Heart left ventricle (tissue), 16 donors: ENCODE data around the gene NFIA. TPM values are rescaled to one million over a fixed set of nuclear protein-coding genes. Genes with fewer than 3 reads are reported as not detected.

ENCODE experiments used
- ATAC-seq, 4 donors: fragments of 200-7000 bp; cut with Tn5 transposase; one replicate each; pipeline ENCODE4 v1.9.1; 2020 to 2022; ENCODE audit warnings: moderate library complexity in 4 of 4, mild to moderate bottlenecking in 3 of 4, moderate number of reproducible peaks in 1 of 4
- DNase-seq, 5 donors: peaks; one replicate each; pipeline ENCODE4 v3.0.0-alpha.2; 2020
- H3K27ac ChIP-seq, 12 donors: fragments of 200-600 bp; sonication (generic) in 4 of 12; one replicate each; pipeline versions ENCODE4 v1.5.0 to v1.8.0; 2016 to 2022; ENCODE audit warnings: mild to moderate bottlenecking in 2 of 12
- H3K27me3 ChIP-seq, 9 donors: fragments of 200-600 bp; sonication (generic) in 2 of 9; one replicate each; pipeline versions ENCODE4 v1.5.1 to v1.8.0; 2016 to 2022; ENCODE audit warnings: mild to moderate bottlenecking in 3 of 9
- H3K36me3 ChIP-seq, 9 donors: fragments of 200-600 bp; sonication (generic) in 2 of 9; one replicate each; pipeline versions ENCODE4 v1.5.0 to v1.8.0; 2018 to 2022; ENCODE audit warnings: mild to moderate bottlenecking in 2 of 9
- H3K4me1 ChIP-seq, 12 donors: fragments of 200-600 bp; sonication (generic) in 4 of 12; one replicate each; pipeline versions ENCODE4 v1.5.0 to v1.8.0; 2016 to 2022; ENCODE audit warnings: mild to moderate bottlenecking in 3 of 12
- H3K4me3 ChIP-seq, 12 donors: fragments of 200-600 bp; sonication (generic) in 4 of 12; one replicate each; pipeline versions ENCODE4 v1.5.0 to v1.8.0; 2017 to 2022; ENCODE audit warnings: mild to moderate bottlenecking in 9 of 12, moderate library complexity in 4 of 12
- H3K9me3 ChIP-seq, 12 donors: fragments of 200-600 bp; sonication (generic) in 4 of 12; one replicate each; pipeline versions ENCODE4 v1.5.0 to v1.8.0; 2016 to 2022; ENCODE audit warnings: mild to moderate bottlenecking in 1 of 12
- POLR2A ChIP-seq, 2 donors: fragments of 450-650 bp; IDR thresholded peaks; one replicate each; pipeline ENCODE4 v1.6.1; 2017; ENCODE audit warnings: antibody characterized with exemption in 2 of 2, mild to moderate bottlenecking in 2 of 2, moderate library complexity in 2 of 2
- WGBS, 4 donors: extraction: QIAGEN DNeasy Blood & Tissue Kit in 2 of 4; methylation state at CpG; one replicate each; pipeline versions ENCODE4 v1.1.5 to v1.1.7; 2013 to 2018; 5-methylcytosine and 5-hydroxymethylcytosine counted together
- intact Hi-C, 10 donors: fragments of 100-400 bp; cut with DNase I; formaldehyde crosslinking; loops; one replicate each; pipeline versions ENCODE4 v1.11.1 to v1.14.2; 2022
- polyA plus RNA-seq, 2 donors: library from polyadenylated mRNA; stranded (reverse); fragments of 200-250 nt; gene quantifications; one replicate each; pipeline ENCODE4 v1.2.3, GENCODE V29; 2013
- total RNA-seq, 9 donors: library from RNA; depleted of rRNA in 2 of 9; stranded (reverse); fragments of >200 nt in 2 of 9; fragmentation: NEBNext Ultra II Directional in 3 of 9; extraction: Animal tissue kit (Norgen Biotek cat#: 25700) in 3 of 9; gene quantifications; one replicate each; pipeline versions ENCODE4 v1.1.0 to v1.2.4, GENCODE V29; 2016 to 2023
- TF ChIP-seq, protein P1 (sequence below), 12 donors: fragments of 200-600 bp; sonication (generic) in 4 of 12; IDR thresholded peaks; one replicate each; pipeline versions ENCODE4 v1.5.0 to v1.8.0; 2018 to 2022; ENCODE audit warnings: antibody characterized with exemption in 12 of 12, mild to moderate bottlenecking in 5 of 12
- donor health status: ischemic (EF 13 %, LVEDD 7.1; RV severe dilation, severe dysfunction).
- donor health status: healthy with polysubstance abuse.
- donor health status: DM: no; HTN: yes; CAD: no.
- donor health status: DM: no; HTN: no; CAD: no.
- donor health status: ischemic (EF 25% LVEDD 6.9; RV normal size, moderate dysfunction).
- donor health status: ischemic (EF 25% LVEDD 5.7; RV mildly dilated, moderate dysfunction).
- donor health status: healthy.
- donor health status: DM: yes; HTN: yes; CAD: no.
- donor health status: ischemic (EF 35%, LVEDD 5.7; RV mildly dilated, moderate dysfunction).
- donor health status: nonischemic (EF 11% LVEDD 7.7; RV severe dilation, severe dysfunction).
- donor health status: DM: yes; HTN: yes; CAD: no.
- donor health status: PGD.
- donor health status: ischemic (EF 29% LVEDD 5.4; RV normal size, mild dysfunction).
- donor health status: nonischemic (EF 23%, LVEDD 6.1; RV moderate dilation, normal function).

NFIA gene
- total and polyA plus RNA-seq, 11 donors, result 12.7 to 121 (median 96.5) TPM

DNA sequence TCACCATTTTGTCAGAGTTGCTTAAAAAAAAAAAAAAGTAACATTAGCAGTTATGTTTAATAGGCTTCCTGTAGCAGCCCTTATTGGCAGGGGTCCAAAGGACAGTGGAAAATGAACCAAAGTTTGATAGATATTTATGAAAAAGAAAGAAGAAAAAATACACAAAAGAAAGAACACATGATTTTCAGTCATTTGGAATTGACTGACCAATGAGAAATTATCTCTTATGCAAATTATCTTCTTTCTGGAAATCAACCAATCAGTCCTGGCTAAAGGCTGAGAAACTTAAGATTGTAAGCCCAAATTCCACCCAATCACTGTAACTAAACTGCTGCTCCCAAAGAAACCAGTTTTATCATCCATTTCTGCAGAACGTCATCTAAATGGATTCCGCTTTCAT is 360.2 kb downstream of the NFIA start:
- intact Hi-C loops, result loop anchor here in 1 of 10 donors (5.0 kb wide), 1 partner anchor 100 kb away; no protein-coding TSS in a partner anchor
- no peaks in the 10 kb centered on the region for H3K27me3 ChIP-seq
- H3K4me3 ChIP-seq, result no peak overlapping the region
- WGBS, 4 donors, result 63 to 80% (median 69%) methylated on average over 2 of the region's 2 CpGs
- peaks cover 3 to 76% (median 48%) of the 10 kb centered on the region in 12 donors for H3K4me1 ChIP-seq
- peak in 2 of 5 donors; percentile 40 to 49 for DNase-seq
- TF ChIP-seq, protein P1, sequence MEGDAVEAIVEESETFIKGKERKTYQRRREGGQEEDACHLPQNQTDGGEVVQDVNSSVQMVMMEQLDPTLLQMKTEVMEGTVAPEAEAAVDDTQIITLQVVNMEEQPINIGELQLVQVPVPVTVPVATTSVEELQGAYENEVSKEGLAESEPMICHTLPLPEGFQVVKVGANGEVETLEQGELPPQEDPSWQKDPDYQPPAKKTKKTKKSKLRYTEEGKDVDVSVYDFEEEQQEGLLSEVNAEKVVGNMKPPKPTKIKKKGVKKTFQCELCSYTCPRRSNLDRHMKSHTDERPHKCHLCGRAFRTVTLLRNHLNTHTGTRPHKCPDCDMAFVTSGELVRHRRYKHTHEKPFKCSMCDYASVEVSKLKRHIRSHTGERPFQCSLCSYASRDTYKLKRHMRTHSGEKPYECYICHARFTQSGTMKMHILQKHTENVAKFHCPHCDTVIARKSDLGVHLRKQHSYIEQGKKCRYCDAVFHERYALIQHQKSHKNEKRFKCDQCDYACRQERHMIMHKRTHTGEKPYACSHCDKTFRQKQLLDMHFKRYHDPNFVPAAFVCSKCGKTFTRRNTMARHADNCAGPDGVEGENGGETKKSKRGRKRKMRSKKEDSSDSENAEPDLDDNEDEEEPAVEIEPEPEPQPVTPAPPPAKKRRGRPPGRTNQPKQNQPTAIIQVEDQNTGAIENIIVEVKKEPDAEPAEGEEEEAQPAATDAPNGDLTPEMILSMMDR (IDR thresholded peaks at IDR 0.05), result no peak
- TF ChIP-seq POLR2A (IDR thresholded peaks at IDR 0.05), result no peak
- no peaks in the 10 kb centered on the region for H3K9me3 ChIP-seq
- peak in 2 of 4 donors; percentile 16 to 35 for ATAC-seq
- no peaks in the 10 kb centered on the region for H3K36me3 ChIP-seq
- H3K27ac ChIP-seq, result peak overlapping the region in 11 of 12 donors; percentile 3 to 83 (median 64)

DNA sequence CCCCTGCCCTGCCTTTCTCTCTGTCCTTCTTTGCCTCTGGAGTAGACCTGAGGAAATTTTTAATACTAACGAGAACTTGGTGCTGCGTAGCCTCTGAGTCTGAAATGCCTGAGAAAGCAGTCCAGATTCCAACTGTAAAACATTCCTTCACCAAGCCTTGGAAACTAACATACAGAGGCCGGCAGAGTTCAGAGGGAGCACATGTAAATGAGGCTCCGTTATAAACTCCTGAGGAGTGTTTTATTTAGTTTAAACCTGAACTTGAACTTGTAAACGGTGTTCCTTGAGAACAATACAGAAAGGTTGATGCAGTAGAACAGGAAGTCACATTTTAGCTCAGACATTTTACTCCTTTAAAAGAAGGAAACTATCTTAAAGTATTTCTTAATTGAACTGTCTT is 361.9 kb downstream of the NFIA start:
- H3K4me1 ChIP-seq, result peaks cover 4 to 89% (median 61%) of the 10 kb centered on the region in 12 donors
- ATAC-seq (no peak), DNase-seq (no peak)
- no peak overlapping the region for H3K4me3 ChIP-seq
- intact Hi-C loops, result loop anchor here in 1 of 10 donors (5.0 kb wide), 1 partner anchor 102 kb away; no protein-coding TSS in a partner anchor
- 48 to 56% (median 55%) methylated on average over 5 of the region's 5 CpGs for WGBS, 4 donors
- no peaks in the 10 kb centered on the region for H3K27me3 ChIP-seq
- no peaks in the 10 kb centered on the region for H3K9me3 ChIP-seq
- H3K27ac ChIP-seq, result peak overlapping the region in 10 of 12 donors; percentile 14 to 83 (median 70)
- no peaks in the 10 kb centered on the region for H3K36me3 ChIP-seq
- no peak for TF ChIP-seq POLR2A (IDR thresholded peaks at IDR 0.05)
- TF ChIP-seq, protein P1 (IDR thresholded peaks at IDR 0.05), result no peak

DNA sequence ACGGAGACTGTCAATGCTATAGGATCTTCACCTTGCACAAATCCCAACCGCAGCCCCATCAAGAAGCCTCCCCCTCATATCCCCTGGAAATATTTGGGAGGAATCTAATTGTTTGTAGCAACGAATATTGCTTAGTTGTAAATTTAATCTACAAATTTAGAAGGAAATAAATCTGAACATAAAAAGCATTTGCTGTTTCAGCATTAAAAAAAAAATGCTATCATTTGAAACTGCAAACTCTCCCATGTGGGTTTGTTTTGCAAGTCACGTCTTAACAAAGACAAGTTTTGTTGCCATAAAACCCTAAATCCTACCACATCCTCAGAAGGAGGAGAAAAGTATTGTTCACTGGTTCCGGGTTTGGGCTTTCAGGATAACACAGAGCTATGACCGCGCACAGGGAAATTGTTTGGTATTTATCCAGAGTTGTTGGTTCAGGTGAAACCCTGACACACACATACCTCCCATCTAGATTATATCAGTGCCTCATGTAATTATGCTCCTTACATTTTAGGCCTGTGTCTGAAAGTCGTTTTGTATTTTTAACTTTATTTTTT is 363.0 kb downstream of the NFIA start:
- DNase-seq, result no peak
- Histone ChIP-seq H3K9me3 (no peaks in the 10 kb centered on the region), H3K27me3 (no peaks in the 10 kb centered on the region), H3K27ac (peak overlapping the region in 11 of 12 donors; percentile 23 to 88 (median 78)), H3K4me3 (no peak overlapping the region), H3K4me1 (peaks cover 9 to 96% (median 71%) of the 10 kb centered on the region in 12 donors), H3K36me3 (no peaks in the 10 kb centered on the region)
- TF ChIP-seq POLR2A (IDR thresholded peaks at IDR 0.05), result no peak
- TF ChIP-seq, protein P1 (IDR thresholded peaks at IDR 0.05), result no peak
- no peak for ATAC-seq
- WGBS, 4 donors, result 54 to 70% (median 66%) methylated on average over 8 of the region's 8 CpGs
- intact Hi-C loops, result no loop called here

DNA sequence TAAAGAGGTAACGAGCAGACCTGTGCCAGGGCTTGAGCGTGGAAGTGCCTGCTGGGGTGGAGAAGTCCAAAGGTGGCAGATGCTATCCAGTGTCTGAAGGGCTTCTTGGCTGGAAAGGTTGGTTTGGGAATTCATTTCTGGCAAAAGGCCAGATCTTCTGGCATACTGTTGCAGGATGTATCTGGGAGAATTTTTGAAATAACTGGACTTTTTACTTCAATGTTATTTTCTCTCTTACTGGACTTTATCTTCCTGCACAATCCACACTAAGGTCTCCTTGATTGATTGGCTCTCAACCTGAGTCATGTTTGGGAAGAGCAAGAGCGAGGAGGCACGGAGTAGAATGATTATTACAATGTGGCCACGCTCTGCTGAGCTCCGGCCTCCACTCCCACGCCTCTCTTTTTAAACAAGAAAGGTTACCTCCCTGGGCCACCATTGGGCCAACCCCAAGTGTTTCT is 364.2 kb downstream of the NFIA start:
- WGBS, 4 donors, result 76 to 84% (median 77%) methylated on average over 7 of the region's 7 CpGs
- intact Hi-C loops, result no loop called here
- H3K4me1 ChIP-seq, result peaks cover 15 to 100% (median 83%) of the 10 kb centered on the region in 12 donors

More for the DNA sequence above, 364.2 kb downstream of the NFIA start:
- no peak overlapping the region for H3K4me3 ChIP-seq
- H3K27me3 ChIP-seq, result no peaks in the 10 kb centered on the region
- TF ChIP-seq, protein P1 (IDR thresholded peaks at IDR 0.05), result no peak
- no peak for TF ChIP-seq POLR2A (IDR thresholded peaks at IDR 0.05)
- DNase-seq (no peak), ATAC-seq (no peak)
- H3K27ac ChIP-seq, result peak overlapping the region in 11 of 12 donors; percentile 30 to 88 (median 78)
- no peaks in the 10 kb centered on the region for H3K36me3 ChIP-seq
- H3K9me3 ChIP-seq, result no peaks in the 10 kb centered on the region
